Measurements from ENCODE around the gene AHCYL2. TPM values are rescaled to one million over a fixed set of nuclear protein-coding genes. Genes with fewer than 3 reads are reported as not detected.
"Not testable (repeated sequence)": the region's sequence is repeated elsewhere in the genome, so short reads cannot be mapped to it uniquely, and the experiment has no call there.

Gene AHCYL2
- total RNA-seq, 1 experiment from 2014 or later: 12.1 TPM

GRCh38 chr7:129240119-129240820 is 15.4 kb downstream of the AHCYL2 start:
- no peak for DNase-seq (ENCODE audit: low read depth)

GRCh38 chr7:129244220-129244619 is 19.4 kb downstream of the AHCYL2 start:
- no peak for DNase-seq (ENCODE audit: low read depth)

GRCh38 chr7:129245533-129245932 is 20.7 kb downstream of the AHCYL2 start:
- no peak for DNase-seq (ENCODE audit: low read depth)

GRCh38 chr7:129247087-129247486 is 22.3 kb downstream of the AHCYL2 start:
- DNase-seq (ENCODE audit: low read depth): no peak

GRCh38 chr7:129252128-129252527 is 27.3 kb downstream of the AHCYL2 start:
- no peak for DNase-seq (ENCODE audit: low read depth)

GRCh38 chr7:129252603-129253002 is 27.8 kb downstream of the AHCYL2 start:
- DNase-seq (ENCODE audit: low read depth): not testable (repeated sequence)

- DNase-seq (ENCODE audit: low read depth): no peak
These were observed 31.0 kb downstream of the AHCYL2 start for GRCh38 chr7:129255800-129256199.

- no peak for DNase-seq (ENCODE audit: low read depth)
These were observed 31.4 kb downstream of the AHCYL2 start for GRCh38 chr7:129256221-129256620.

- no peak for DNase-seq (ENCODE audit: low read depth)
These were observed 32.3 kb downstream of the AHCYL2 start for GRCh38 chr7:129257168-129257567.

GRCh38 chr7:129258649-129259389 is 34.0 kb downstream of the AHCYL2 start:
- no peak for DNase-seq (ENCODE audit: low read depth)

GRCh38 chr7:129262324-129262723 is 37.5 kb downstream of the AHCYL2 start:
- peak; percentile 31 for DNase-seq (ENCODE audit: low read depth)

GRCh38 chr7:129263168-129263567 is 38.3 kb downstream of the AHCYL2 start:
- DNase-seq (ENCODE audit: low read depth): peak; percentile 19

GRCh38 chr7:129264534-129264933 is 39.7 kb downstream of the AHCYL2 start:
- DNase-seq (ENCODE audit: low read depth): no peak

GRCh38 chr7:129265328-129265727 is 40.5 kb downstream of the AHCYL2 start:
- DNase-seq (ENCODE audit: low read depth): no peak

GRCh38 chr7:129266181-129266580 is 41.4 kb downstream of the AHCYL2 start:
- no peak for DNase-seq (ENCODE audit: low read depth)

GRCh38 chr7:129270077-129270476 is 45.2 kb downstream of the AHCYL2 start:
- DNase-seq (ENCODE audit: low read depth): no peak

- DNase-seq (ENCODE audit: low read depth): peak; percentile 70
These were observed 46.9 kb downstream of the AHCYL2 start for GRCh38 chr7:129271500-129272355.

- DNase-seq (ENCODE audit: low read depth): no peak
These were observed 49.1 kb downstream of the AHCYL2 start for GRCh38 chr7:129273936-129274335.

GRCh38 chr7:129277629-129278028 is 52.8 kb downstream of the AHCYL2 start:
- DNase-seq (ENCODE audit: low read depth): no peak

GRCh38 chr7:129278688-129279087 is 53.9 kb downstream of the AHCYL2 start:
- no peak for DNase-seq (ENCODE audit: low read depth)

GRCh38 chr7:129279757-129280156 is 54.9 kb downstream of the AHCYL2 start:
- no peak for DNase-seq (ENCODE audit: low read depth)

- no peak for DNase-seq (ENCODE audit: low read depth)
These were observed 56.3 kb downstream of the AHCYL2 start for GRCh38 chr7:129281163-129281562.
